Left lung (tissue), 10 donors: ENCODE results near the gene KCNH2. TPM values are rescaled to one million over a fixed set of nuclear protein-coding genes. Genes with fewer than 3 reads are reported as not detected.

Source experiments
- ATAC-seq: fragments of 200-7000 bp; cut with Tn5 transposase; one replicate; pipeline ENCODE4 v1.9.1; 2020; ENCODE audit warnings: moderate library complexity
- DNase-seq, 4 donors: peaks; one replicate each; pipeline ENCODE4 v3.0.0-alpha.2; 2013 to 2020
- H3K27ac ChIP-seq, 2 donors: fragments of 200-600 bp; sonication (generic) in 1 of 2; one replicate each; pipeline versions ENCODE4 v1.5.0 to v1.8.0; 2020 to 2021
- H3K27me3 ChIP-seq, 2 donors: fragments of 200-600 bp; sonication (generic) in 1 of 2; one replicate each; pipeline versions ENCODE4 v1.5.0 to v1.8.0; 2020 to 2021
- H3K36me3 ChIP-seq, 2 donors: fragments of 200-600 bp; sonication (generic) in 1 of 2; one replicate each; pipeline versions ENCODE4 v1.5.0 to v1.8.0; 2020 to 2021
- H3K4me1 ChIP-seq, 2 donors: fragments of 200-600 bp; one replicate each; pipeline ENCODE4 v1.8.0; 2021
- H3K4me3 ChIP-seq, 2 donors: fragments of 200-600 bp; sonication (generic) in 1 of 2; one replicate each; pipeline versions ENCODE4 v1.5.0 to v1.8.0; 2020 to 2021; ENCODE audit warnings: mild to moderate bottlenecking in 1 of 2
- H3K9me3 ChIP-seq, 2 donors: fragments of 200-600 bp; sonication (generic) in 1 of 2; one replicate each; pipeline versions ENCODE4 v1.5.0 to v1.8.0; 2020 to 2021
- intact Hi-C, 2 donors: fragments of 100-400 bp; cut with DNase I; formaldehyde crosslinking; loops; one replicate each; pipeline versions ENCODE4 v1.11.2 to v1.14.2; 2022
- polyA plus RNA-seq, 6 donors: library from polyadenylated mRNA; unstranded; fragments of 120-200 nt; gene quantifications; one replicate each; pipeline ENCODE4 v1.2.1, GENCODE V29; 2013; ENCODE audit not compliant: insufficient read length in 6 of 6
- total RNA-seq, 2 donors: library from RNA; stranded (reverse); fragmentation: NEBNext Ultra II Directional; extraction: Animal tissue kit (Norgen Biotek cat#: 25700); gene quantifications; one replicate each; pipeline ENCODE4 v1.2.1, GENCODE V29; 2021
- TF ChIP-seq, protein P1 (sequence below), 2 donors: fragments of 200-600 bp; sonication (generic) in 1 of 2; IDR thresholded peaks; one replicate each; pipeline versions ENCODE4 v1.5.0 to v1.8.0; 2021; ENCODE audit warnings: antibody characterized with exemption in 2 of 2
- donor health status: DM: no; HTN: yes; CAD: no.
- donor health status: DM: no; HTN: no; CAD: no.

KCNH2 gene
- total and polyA plus RNA-seq, 8 donors: 0.82 to 5.3 (median 4.2) TPM

GRCh38 chr7:150959081-150959480 lies 19.0 kb downstream of the KCNH2 start:
- no peaks in the 10 kb centered on the region for H3K9me3 ChIP-seq
- DNase-seq: peak in 1 of 4 donors; percentile 35
- peaks cover 0 to 98% of the 10 kb centered on the region in 2 donors for H3K27me3 ChIP-seq
- intact Hi-C loops: no loop called here
- H3K4me3 ChIP-seq: no peak overlapping the region
- H3K27ac ChIP-seq: no peak overlapping the region
- H3K36me3 ChIP-seq: no peaks in the 10 kb centered on the region
- no peak for ATAC-seq
- TF ChIP-seq, protein P1, sequence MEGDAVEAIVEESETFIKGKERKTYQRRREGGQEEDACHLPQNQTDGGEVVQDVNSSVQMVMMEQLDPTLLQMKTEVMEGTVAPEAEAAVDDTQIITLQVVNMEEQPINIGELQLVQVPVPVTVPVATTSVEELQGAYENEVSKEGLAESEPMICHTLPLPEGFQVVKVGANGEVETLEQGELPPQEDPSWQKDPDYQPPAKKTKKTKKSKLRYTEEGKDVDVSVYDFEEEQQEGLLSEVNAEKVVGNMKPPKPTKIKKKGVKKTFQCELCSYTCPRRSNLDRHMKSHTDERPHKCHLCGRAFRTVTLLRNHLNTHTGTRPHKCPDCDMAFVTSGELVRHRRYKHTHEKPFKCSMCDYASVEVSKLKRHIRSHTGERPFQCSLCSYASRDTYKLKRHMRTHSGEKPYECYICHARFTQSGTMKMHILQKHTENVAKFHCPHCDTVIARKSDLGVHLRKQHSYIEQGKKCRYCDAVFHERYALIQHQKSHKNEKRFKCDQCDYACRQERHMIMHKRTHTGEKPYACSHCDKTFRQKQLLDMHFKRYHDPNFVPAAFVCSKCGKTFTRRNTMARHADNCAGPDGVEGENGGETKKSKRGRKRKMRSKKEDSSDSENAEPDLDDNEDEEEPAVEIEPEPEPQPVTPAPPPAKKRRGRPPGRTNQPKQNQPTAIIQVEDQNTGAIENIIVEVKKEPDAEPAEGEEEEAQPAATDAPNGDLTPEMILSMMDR (IDR thresholded peaks at IDR 0.05): no peak
- peaks cover 0 to 4% of the 10 kb centered on the region in 2 donors for H3K4me1 ChIP-seq

- H3K27me3 ChIP-seq: peaks cover 0 to 98% of the 10 kb centered on the region in 2 donors
- TF ChIP-seq, protein P1 (IDR thresholded peaks at IDR 0.05): no peak
- H3K27ac ChIP-seq: no peak overlapping the region
- peaks cover 0 to 4% of the 10 kb centered on the region in 2 donors for H3K4me1 ChIP-seq
- intact Hi-C loops: no loop called here
- ATAC-seq: no peak
- no peaks in the 10 kb centered on the region for H3K36me3 ChIP-seq
- DNase-seq: peak in 1 of 4 donors; percentile 67
- no peaks in the 10 kb centered on the region for H3K9me3 ChIP-seq
- H3K4me3 ChIP-seq: no peak overlapping the region
These were observed 19.5 kb downstream of the KCNH2 start for GRCh38 chr7:150958597-150958996.

DNA sequence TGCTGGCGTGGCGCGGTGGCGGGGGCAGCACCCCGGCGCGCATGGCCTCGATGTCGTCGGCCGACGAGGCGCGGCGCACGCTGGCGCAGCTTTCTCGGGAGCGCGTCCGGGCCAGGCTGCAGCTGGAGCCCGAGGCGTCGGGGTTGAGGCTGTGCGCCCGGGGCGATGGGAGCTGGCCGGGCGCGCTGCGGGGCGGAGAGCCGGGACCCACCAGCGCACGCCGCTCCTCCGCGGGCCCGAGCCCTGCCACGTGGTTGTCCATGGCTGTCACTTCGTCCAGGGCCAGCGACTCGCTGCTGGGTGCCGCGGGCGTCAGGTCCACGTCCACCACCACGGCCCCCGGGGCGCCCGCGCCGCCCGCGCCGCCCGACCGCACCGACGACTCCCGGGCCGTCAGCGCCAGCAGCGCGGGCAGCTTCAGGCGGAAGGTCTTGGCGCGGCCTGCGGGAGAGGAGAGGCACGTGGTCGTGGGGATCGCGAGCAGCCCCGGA lies 20.0 kb downstream of the KCNH2 start:
- DNase-seq (peak in 1 of 4 donors; percentile 67), ATAC-seq (no peak)
- H3K27me3 ChIP-seq: peaks cover 0 to 96% of the 10 kb centered on the region in 2 donors

DNA sequence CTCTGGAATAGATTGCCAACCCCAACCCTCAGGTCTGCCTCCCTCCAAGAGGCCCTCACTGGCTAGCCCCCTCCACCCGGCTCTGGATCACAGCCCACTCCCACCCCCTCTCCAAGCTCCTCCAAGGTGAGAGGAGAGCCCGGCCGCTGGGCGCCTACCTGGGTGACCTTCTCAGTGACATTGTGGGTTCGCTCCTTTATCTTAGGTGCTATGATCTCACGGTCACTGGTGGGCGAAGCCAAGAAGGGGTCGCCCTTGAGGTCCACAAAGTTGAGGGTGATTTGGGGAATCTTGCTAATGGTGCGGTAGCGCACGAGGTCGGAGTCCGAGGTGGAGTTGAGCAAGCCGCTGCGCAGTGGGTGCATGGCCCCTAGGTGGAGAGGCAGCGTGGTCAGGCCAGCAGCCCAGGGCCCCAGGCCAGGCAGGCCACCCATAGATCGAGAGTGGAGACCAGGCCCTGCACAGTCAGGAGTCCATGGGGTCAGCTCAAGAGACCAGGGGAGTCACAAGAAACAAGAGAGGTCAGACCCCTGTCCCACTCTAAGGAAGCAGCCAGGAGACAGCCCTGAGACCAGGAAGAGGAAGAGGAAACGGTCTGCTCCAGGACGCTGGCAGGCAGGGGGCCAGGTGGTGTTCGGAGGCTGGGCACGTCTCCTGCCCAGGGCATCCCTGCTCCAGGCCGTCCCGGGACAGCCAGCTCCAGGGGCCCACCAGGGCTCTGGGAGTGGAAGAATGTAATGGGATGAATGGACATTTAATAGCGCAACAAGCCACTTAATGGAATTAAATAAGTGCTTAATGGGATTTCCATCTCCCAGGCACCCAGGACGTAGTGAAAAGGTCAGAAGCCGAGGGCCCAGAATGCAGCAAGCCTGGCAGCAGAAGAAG lies 20.7 kb downstream of the KCNH2 start:
- H3K9me3 ChIP-seq: no peaks in the 10 kb centered on the region
- H3K27ac ChIP-seq: no peak overlapping the region
- DNase-seq: peak in 1 of 4 donors; percentile 67
- H3K4me3 ChIP-seq: no peak overlapping the region
- TF ChIP-seq, protein P1 (IDR thresholded peaks at IDR 0.05): no peak
- intact Hi-C loops: no loop called here
- H3K36me3 ChIP-seq: no peaks in the 10 kb centered on the region
- peaks cover 0 to 90% of the 10 kb centered on the region in 2 donors for H3K27me3 ChIP-seq
- no peak for ATAC-seq
- peaks cover 0 to 4% of the 10 kb centered on the region in 2 donors for H3K4me1 ChIP-seq

More for the DNA sequence above, 20.0 kb downstream of the KCNH2 start:
- no peaks in the 10 kb centered on the region for H3K36me3 ChIP-seq
- TF ChIP-seq, protein P1 (IDR thresholded peaks at IDR 0.05): no peak
- intact Hi-C loops: no loop called here
- H3K9me3 ChIP-seq: no peaks in the 10 kb centered on the region
- peaks cover 0 to 4% of the 10 kb centered on the region in 2 donors for H3K4me1 ChIP-seq
- no peak overlapping the region for H3K4me3 ChIP-seq
- no peak overlapping the region for H3K27ac ChIP-seq
